Activated T-helper 17 cell treated with anti-CD3 and anti-CD28 coated beads, Interleukin-2, amount 50 U/mL, for 72 hours (primary cell): ENCODE results near the gene RALGPS2. TPM values are rescaled to one million over a fixed set of nuclear protein-coding genes. Genes with fewer than 3 reads are reported as not detected.

Experiments used
- ATAC-seq: fragments of 150-1000 bp; cut with Tn5 transposase; replicated peaks from 2 replicates; pipeline ENCODE4 v1.10.0; 2021; ENCODE audit warnings: mild to moderate bottlenecking, moderate library complexity
- H3K27ac Mint-ChIP-seq: one replicate; pipeline ENCODE4 v1.8.0; 2022; ENCODE audit warnings: mixed read lengths
- H3K27me3 Mint-ChIP-seq: one replicate; pipeline ENCODE4 v1.8.0; 2022; ENCODE audit warnings: mixed read lengths
- H3K36me3 Mint-ChIP-seq: one replicate; pipeline ENCODE4 v1.8.0; 2022; ENCODE audit warnings: low read depth, mild to moderate bottlenecking, mixed read lengths
- H3K4me1 Mint-ChIP-seq: one replicate; pipeline ENCODE4 v1.8.0; 2022; ENCODE audit warnings: mixed read lengths
- H3K4me3 Mint-ChIP-seq: one replicate; pipeline ENCODE4 v1.8.0; 2022; ENCODE audit warnings: mild to moderate bottlenecking, mixed read lengths
- H3K9me3 Mint-ChIP-seq: one replicate; pipeline ENCODE4 v1.8.0; 2022; ENCODE audit warnings: mixed read lengths
- total RNA-seq, 2 donors: library from RNA; stranded (reverse); gene quantifications; one replicate each; pipeline ENCODE4 v1.2.3, GENCODE V29; 2022

The RALGPS2 gene
- total RNA-seq, 2 donors from 2014 or later = 0.63 to 4.4 TPM

GRCh38 chr1:178964469-178965330 is 239.7 kb downstream of the RALGPS2 start:
- Mint-ChIP-seq H3K4me1 (no peaks in the 10 kb centered on the region), H3K4me3 (no peak overlapping the region), H3K36me3 (no peaks in the 10 kb centered on the region), H3K27me3 (peaks cover 7% of the 10 kb centered on the region), H3K27ac (no peak overlapping the region), H3K9me3 (no peaks in the 10 kb centered on the region)
- ATAC-seq = no peak

GRCh38 chr1:178966312-178966711 is 241.3 kb downstream of the RALGPS2 start:
- Mint-ChIP-seq H3K36me3 (no peaks in the 10 kb centered on the region), H3K4me3 (no peak overlapping the region), H3K27ac (no peak overlapping the region), H3K27me3 (peaks cover 7% of the 10 kb centered on the region), H3K4me1 (no peaks in the 10 kb centered on the region), H3K9me3 (no peaks in the 10 kb centered on the region)
- ATAC-seq = no peak

- Mint-ChIP-seq H3K4me3 (no peak overlapping the region), H3K4me1 (no peaks in the 10 kb centered on the region), H3K9me3 (no peaks in the 10 kb centered on the region), H3K27ac (no peak overlapping the region), H3K36me3 (no peaks in the 10 kb centered on the region), H3K27me3 (peaks cover 16% of the 10 kb centered on the region)
- no peak for ATAC-seq
These were observed 244.4 kb downstream of the RALGPS2 start for GRCh38 chr1:178969226-178969987.

GRCh38 chr1:178970184-178970583 is 245.1 kb downstream of the RALGPS2 start:
- Mint-ChIP-seq H3K9me3 (no peaks in the 10 kb centered on the region), H3K36me3 (no peaks in the 10 kb centered on the region), H3K27ac (no peak overlapping the region), H3K4me1 (no peaks in the 10 kb centered on the region), H3K4me3 (no peak overlapping the region), H3K27me3 (peaks cover 21% of the 10 kb centered on the region)
- ATAC-seq = no peak

Other genes starting within 250 kb of the RALGPS2 start
- gene CLEC20A, start 228.3 kb upstream of the RALGPS2 start, total RNA-seq = not detected
- not detected for gene TEX35, start 212.1 kb upstream of the RALGPS2 start, total RNA-seq
- not detected for gene ANGPTL1, start 145.8 kb downstream of the RALGPS2 start, total RNA-seq